ENCODE data around the gene ZSCAN29.

DNA sequence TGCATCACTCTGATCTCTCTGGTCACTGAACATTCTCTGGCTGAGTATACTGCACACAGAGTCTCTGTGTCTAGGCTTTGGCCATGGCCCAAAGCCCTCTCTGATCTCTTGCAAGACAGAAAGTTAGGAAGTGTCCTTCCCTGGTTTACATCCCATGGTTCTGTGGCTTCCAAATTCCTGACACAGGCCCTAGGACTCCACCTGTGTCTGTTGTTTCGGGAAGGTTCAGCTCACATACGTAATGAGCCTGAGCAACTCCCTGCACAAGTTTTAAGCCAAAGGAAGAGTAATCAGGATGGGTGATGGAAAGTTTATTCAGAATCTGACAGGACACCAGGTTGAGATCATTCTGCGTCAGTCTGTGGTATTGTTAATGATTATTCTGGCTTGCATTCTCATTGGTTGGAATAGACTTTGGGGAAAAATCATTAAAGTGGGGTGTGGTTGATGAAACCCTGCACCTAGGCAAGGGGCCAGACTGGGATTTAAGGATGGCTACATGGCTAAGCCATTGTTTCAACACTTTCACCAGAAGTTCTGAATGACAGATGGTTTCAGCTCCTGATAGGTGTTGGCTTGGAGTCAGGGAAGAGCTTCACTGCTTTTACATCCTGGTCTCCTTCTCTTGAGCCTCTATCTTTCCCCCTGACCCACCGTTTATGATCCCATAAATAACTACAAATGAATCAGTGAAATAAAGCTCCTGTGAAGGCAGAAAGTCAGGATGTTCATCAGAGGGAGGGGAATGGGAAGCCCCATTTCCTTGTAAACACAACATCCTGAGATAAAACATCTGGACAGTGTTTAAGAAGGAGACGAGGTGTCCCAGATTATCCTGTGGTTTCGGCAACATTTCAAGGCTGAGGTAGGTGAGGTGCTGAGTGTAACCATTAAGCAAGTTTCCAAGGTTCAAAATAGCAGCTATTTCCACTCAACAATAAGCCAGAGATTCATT is 54.5 kb downstream of the ZSCAN29 start:
- TF ChIP-seq, protein P1, sequence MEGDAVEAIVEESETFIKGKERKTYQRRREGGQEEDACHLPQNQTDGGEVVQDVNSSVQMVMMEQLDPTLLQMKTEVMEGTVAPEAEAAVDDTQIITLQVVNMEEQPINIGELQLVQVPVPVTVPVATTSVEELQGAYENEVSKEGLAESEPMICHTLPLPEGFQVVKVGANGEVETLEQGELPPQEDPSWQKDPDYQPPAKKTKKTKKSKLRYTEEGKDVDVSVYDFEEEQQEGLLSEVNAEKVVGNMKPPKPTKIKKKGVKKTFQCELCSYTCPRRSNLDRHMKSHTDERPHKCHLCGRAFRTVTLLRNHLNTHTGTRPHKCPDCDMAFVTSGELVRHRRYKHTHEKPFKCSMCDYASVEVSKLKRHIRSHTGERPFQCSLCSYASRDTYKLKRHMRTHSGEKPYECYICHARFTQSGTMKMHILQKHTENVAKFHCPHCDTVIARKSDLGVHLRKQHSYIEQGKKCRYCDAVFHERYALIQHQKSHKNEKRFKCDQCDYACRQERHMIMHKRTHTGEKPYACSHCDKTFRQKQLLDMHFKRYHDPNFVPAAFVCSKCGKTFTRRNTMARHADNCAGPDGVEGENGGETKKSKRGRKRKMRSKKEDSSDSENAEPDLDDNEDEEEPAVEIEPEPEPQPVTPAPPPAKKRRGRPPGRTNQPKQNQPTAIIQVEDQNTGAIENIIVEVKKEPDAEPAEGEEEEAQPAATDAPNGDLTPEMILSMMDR (conservative IDR thresholded peaks at IDR 0.05) = no peak
- no peak for TF ChIP-seq ZFX (IDR thresholded peaks at IDR 0.05)
